GM12874 (cell line): ENCODE results near the gene AGER.

Experiments
- CTCF ChIP-seq: IDR thresholded peaks from 2 replicates; pipeline ENCODE4 v1.5.1; 2011; ENCODE audit warnings: low read depth, mild to moderate bottlenecking, control low read depth, low read length, moderate library complexity; ENCODE audit not compliant: insufficient read depth

Gene AGER

GRCh38 chr6:32153564-32154513 lies 30.2 kb downstream of the AGER start, which contains the start of gene PPT2:
Gene PPT2 (plus strand): TSS chr6:32154141. CDS start chr6:32154595, 454 bp downstream.
- no peak for TF ChIP-seq CTCF

- TF ChIP-seq CTCF = no peak
These were observed 31.1 kb downstream of the AGER start for GRCh38 chr6:32152769-32153563.

- no peak for TF ChIP-seq CTCF
These were observed 31.9 kb downstream of the AGER start, which contains the start of gene PRRT1 for GRCh38 chr6:32151863-32152768. Gene PRRT1 (minus strand): TSS chr6:32151939. CDS start chr6:32151827, 112 bp downstream.

GRCh38 chr6:32151181-32151862 lies 32.7 kb downstream of the AGER start:
- no peak for TF ChIP-seq CTCF

- TF ChIP-seq CTCF = no peak
These were observed 33.9 kb downstream of the AGER start for GRCh38 chr6:32149932-32150870.

- no peak for TF ChIP-seq CTCF
These were observed 34.8 kb downstream of the AGER start for GRCh38 chr6:32149092-32149755.
